H1 (cell line): ENCODE measurements around the gene AMBP. TPM values are rescaled to one million over a fixed set of nuclear protein-coding genes. Genes with fewer than 3 reads are reported as not detected.

Experiments
- CTCF ChIA-PET: fragments of 300-600 bp; sonication (Branson Sonifier 250); formaldehyde crosslinking; loops from one replicate; lab custom pipeline; 2021; ENCODE audit not compliant: partially characterized antibody; lab: Charles Lee
- POLR2A ChIA-PET: fragments of 300-600 bp; sonication (Branson Sonifier 250); formaldehyde crosslinking; loops from one replicate; lab custom pipeline; 2021; ENCODE audit warnings: inconsistent platforms; ENCODE audit not compliant: partially characterized antibody; lab: Charles Lee
- DNase-seq, 2 experiments: peaks; one replicate each; pipeline versions ENCODE4 v3.0.0 to v3.0.0-alpha.2; 2010 to 2022; ENCODE audit warnings: low spot score in 2 of 2, low read depth in 1 of 2, mixed read lengths in 1 of 2
- FAIRE-seq: peaks from 2 replicates; lab custom pipeline; 2011; peaks lifted over from hg19 to GRCh38; lab: Jason Lieb, UNC
- H2AFZ ChIP-seq: 2 replicates; pipeline ENCODE4 v1.8.1; 2012; ENCODE audit warnings: low read length, inconsistent platforms
- H2AK5ac ChIP-seq: 2 replicates; pipeline ENCODE4 v1.6.1; 2013; ENCODE audit warnings: low read depth, low read length
- H2BK120ac ChIP-seq: replicated peaks from 2 replicates; pipeline ENCODE3; 2013; ENCODE audit warnings: low read depth, low read length, inconsistent platforms
- H2BK12ac ChIP-seq: 2 replicates; pipeline ENCODE4 v1.6.1; 2013; ENCODE audit warnings: low read depth, low read length
- H2BK15ac ChIP-seq: 2 replicates; pipeline ENCODE4 v1.6.1; 2013; ENCODE audit warnings: low read length
- H2BK20ac ChIP-seq: 2 replicates; pipeline ENCODE4 v1.6.1; 2013; ENCODE audit warnings: low read length
- H2BK5ac ChIP-seq: 2 replicates; pipeline ENCODE4 v1.6.1; 2013; ENCODE audit warnings: low read depth, low read length
- H3K14ac ChIP-seq: 2 replicates; pipeline ENCODE4 v1.6.1; 2013; ENCODE audit warnings: inconsistent platforms; ENCODE audit not compliant: insufficient read length
- H3K18ac ChIP-seq: 2 replicates; pipeline ENCODE4 v1.6.1; 2013; ENCODE audit warnings: low read length; ENCODE audit errors: extremely low read depth
- H3K23ac ChIP-seq: 2 replicates; pipeline ENCODE4 v1.6.1; 2013; ENCODE audit warnings: inconsistent platforms; ENCODE audit not compliant: insufficient read length
- H3K23me2 ChIP-seq: 2 replicates; pipeline ENCODE4 v1.6.1; 2013; ENCODE audit warnings: low read depth, low read length
- H3K27ac ChIP-seq: 2 replicates; pipeline ENCODE4 v1.6.1; 2011; ENCODE audit warnings: low read depth, low read length, inconsistent platforms
- H3K27me3 ChIP-seq, 4 experiments: replicated peaks in 1 of 4; 1 replicate in 1 of 4; 2 replicates in 3 of 4; pipeline versions ENCODE4 v1.6.1 to v1.8.1; 2011 to 2013; ENCODE audit warnings: low read length in 3 of 4, mild to moderate bottlenecking in 3 of 4, inconsistent platforms in 2 of 4, mixed read lengths in 2 of 4, moderate library complexity in 1 of 4; ENCODE audit not compliant: control insufficient read depth in 3 of 4, insufficient read depth in 3 of 4; ENCODE audit errors: extremely low read depth in 1 of 4
- H3K36me3 ChIP-seq, 4 experiments: 2 replicates each; pipeline versions ENCODE4 v1.6.1 to v1.8.1; 2011 to 2013; ENCODE audit warnings: mild to moderate bottlenecking in 4 of 4, low read length in 3 of 4, moderate library complexity in 2 of 4, control low read depth in 1 of 4, inconsistent platforms in 1 of 4; ENCODE audit not compliant: insufficient read depth in 4 of 4, control insufficient read depth in 2 of 4
- H3K4ac ChIP-seq: replicated peaks from 2 replicates; pipeline ENCODE3; 2013; ENCODE audit warnings: low read length, low read depth, mixed read lengths, inconsistent platforms; ENCODE audit not compliant: insufficient read length
- H3K4me1 ChIP-seq, 4 experiments: replicated peaks in 1 of 4; 1 replicate in 1 of 4; 2 replicates in 3 of 4; pipeline versions ENCODE4 v1.6.1 to v1.8.1; 2011 to 2013; ENCODE audit warnings: low read length in 3 of 4, inconsistent platforms in 2 of 4, mixed read lengths in 1 of 4; ENCODE audit not compliant: insufficient read depth in 4 of 4, control insufficient read depth in 3 of 4
- H3K4me2 ChIP-seq, 2 experiments: 2 replicates each; pipeline versions ENCODE4 v1.6.1 to v1.8.1; 2011 to 2013; ENCODE audit warnings: low read depth in 2 of 2, low read length in 2 of 2, control low read depth in 1 of 2, inconsistent platforms in 1 of 2, mild to moderate bottlenecking in 1 of 2; ENCODE audit not compliant: insufficient read depth in 1 of 2
- H3K4me3 ChIP-seq, 4 experiments: fragments of 200-600, 300-600 bp in 1 of 4; sonication (generic), shearing (Covaris generic), sonication (Bioruptor Twin) in 1 of 4; 2 replicates each; pipeline versions ENCODE4 v1.5.1 to v1.8.1; 2011 to 2016; ENCODE audit warnings: low read length in 4 of 4, low read depth in 3 of 4, control low read depth in 2 of 4, inconsistent platforms in 2 of 4, mild to moderate bottlenecking in 2 of 4, mixed read lengths in 1 of 4, moderate library complexity in 1 of 4; ENCODE audit not compliant: insufficient read depth in 2 of 4; ENCODE audit errors: extremely low read depth in 1 of 4
- H3K56ac ChIP-seq: replicated peaks from 2 replicates; pipeline ENCODE3; 2013; ENCODE audit warnings: low read depth, mild to moderate bottlenecking, mixed read lengths, low read length, inconsistent platforms; ENCODE audit not compliant: insufficient read length
- H3K79me1 ChIP-seq: 2 replicates; pipeline ENCODE4 v1.6.1; 2013; ENCODE audit warnings: low read depth, low read length, control low read depth
- H3K79me2 ChIP-seq, 2 experiments: 2 replicates each; pipeline versions ENCODE4 v1.6.1 to v1.8.1; 2012 to 2013; ENCODE audit warnings: low read length in 2 of 2, mild to moderate bottlenecking in 2 of 2, inconsistent platforms in 1 of 2; ENCODE audit not compliant: insufficient read depth in 2 of 2, control insufficient read depth in 1 of 2
- H3K9ac ChIP-seq, 4 experiments: replicated peaks in 1 of 4; 1 replicate in 1 of 4; 2 replicates in 3 of 4; pipeline versions ENCODE4 v1.6.1 to v1.8.1; 2011 to 2013; ENCODE audit warnings: low read depth in 3 of 4, low read length in 3 of 4, control low read depth in 2 of 4, mild to moderate bottlenecking in 2 of 4, moderate library complexity in 2 of 4, inconsistent platforms in 1 of 4; ENCODE audit errors: extremely low read depth in 1 of 4
- H3K9me3 ChIP-seq, 2 experiments: 2 replicates each; pipeline versions ENCODE4 v1.6.1 to v1.8.1; 2012 to 2013; ENCODE audit warnings: mild to moderate bottlenecking in 2 of 2, moderate library complexity in 2 of 2, control low read depth in 1 of 2, inconsistent platforms in 1 of 2, low read depth in 1 of 2, low read length in 1 of 2, mixed read lengths in 1 of 2; ENCODE audit not compliant: insufficient read depth in 2 of 2
- H4K20me1 ChIP-seq, 2 experiments: replicated peaks in 1 of 2; 2 replicates each; pipeline versions ENCODE3 to v1.8.1; 2011 to 2013; ENCODE audit warnings: inconsistent platforms in 2 of 2, low read length in 2 of 2, mild to moderate bottlenecking in 1 of 2; ENCODE audit not compliant: insufficient read depth in 2 of 2, control insufficient read depth in 1 of 2
- H4K5ac ChIP-seq: 2 replicates; pipeline ENCODE4 v1.6.1; 2013; ENCODE audit warnings: low read length, low read depth, mixed read lengths, inconsistent platforms; ENCODE audit not compliant: insufficient read length
- H4K8ac ChIP-seq: 2 replicates; pipeline ENCODE4 v1.8.0; 2013; ENCODE audit warnings: mild to moderate bottlenecking, moderate library complexity, low read length, inconsistent platforms; ENCODE audit not compliant: insufficient read depth; ENCODE audit errors: extremely low read depth
- H4K91ac ChIP-seq: replicated peaks from 2 replicates; pipeline ENCODE3; 2013; ENCODE audit warnings: low read length, mixed read lengths, inconsistent platforms; ENCODE audit not compliant: insufficient read length
- ASH2L ChIP-seq: fragments of 200-600, 300-600 bp; sonication (generic); IDR thresholded peaks from one replicate; pipeline ENCODE4 v1.7.1; 2017; ENCODE audit warnings: low read length
- BACH1 ChIP-seq: IDR thresholded peaks from 2 replicates; pipeline ENCODE4 v1.6.1; 2012; ENCODE audit warnings: low read length, improper control_type of control experiment
- CBX5 ChIP-seq: fragments of 300-800, 300-1000 bp; sonication (generic); IDR thresholded peaks from 2 replicates; pipeline ENCODE4 v1.7.1; 2016; ENCODE audit warnings: antibody characterized with exemption, low read length, low read depth
- CEBPB ChIP-seq: IDR thresholded peaks from 2 replicates; pipeline ENCODE4 v1.6.1; 2012; ENCODE audit warnings: low read depth, low read length
- GTF2F1 ChIP-seq: IDR thresholded peaks from 2 replicates; pipeline ENCODE4 v1.6.1; 2012; ENCODE audit warnings: low read depth, low read length, improper control_type of control experiment, borderline replicate concordance
- PHF8 ChIP-seq: fragments of 200-600 bp; sonication (generic); conservative IDR thresholded peaks from 2 replicates; pipeline ENCODE4 v1.7.1; 2012; ENCODE audit warnings: low read depth, mild to moderate bottlenecking, inconsistent platforms, low read length, moderate library complexity
- POLR2AphosphoS5 ChIP-seq: IDR thresholded peaks from 2 replicates; pipeline ENCODE4 v1.6.1; 2011; ENCODE audit warnings: low read depth, low read length
- SUZ12 ChIP-seq: fragments of 200-600 bp; sonication (generic); IDR thresholded peaks from 2 replicates; pipeline ENCODE4 v1.6.1; 2012; ENCODE audit warnings: mild to moderate bottlenecking, inconsistent platforms, low read length, moderate library complexity, mixed read lengths
- TAF7 ChIP-seq: optimal IDR thresholded peaks from 2 replicates; pipeline ENCODE3; 2011; ENCODE audit warnings: low read depth, mild to moderate bottlenecking, inconsistent platforms, low read length, moderate library complexity, borderline replicate concordance
- TEAD4 ChIP-seq: IDR thresholded peaks from 2 replicates; pipeline ENCODE4 v1.6.1; 2012; ENCODE audit warnings: low read depth, low read length, inconsistent platforms, mixed read lengths
- YY1 ChIP-seq: IDR thresholded peaks from 2 replicates; pipeline ENCODE4 v1.6.1; 2011; ENCODE audit warnings: low read depth, mild to moderate bottlenecking, low read length
- WGBS, 2 experiments: shearing (Covaris generic) in 1 of 2; methylation state at CpG; one replicate each; pipeline versions ENCODE4 v1.1.6 to v1.1.7; 2013 to 2015; ENCODE audit warnings: low lambda C conversion rate in 2 of 2, mixed read lengths in 2 of 2, inconsistent platforms in 1 of 2, low coverage in 1 of 2, missing lambda C conversion rate in 1 of 2; ENCODE audit not compliant: insufficient replicate concordance in 2 of 2, insufficient coverage in 1 of 2, insufficient read length in 1 of 2; ENCODE audit errors: extremely low coverage in 1 of 2, missing lambda C conversion rate in 1 of 2; 5-methylcytosine and 5-hydroxymethylcytosine counted together
- polyA plus RNA-seq, 7 experiments: library from polyadenylated mRNA; depleted of rRNA in 3 of 7; stranded (reverse) in 5 of 7; unstranded in 2 of 7; fragments of >200 nt in 5 of 7; fragments of 200-250 nt in 2 of 7; gene quantifications; 1 replicate in 5 of 7; 2 replicates in 1 of 7; 4 replicates in 1 of 7; pipeline versions ENCODE4 v1.2.1 to v1.2.3, GENCODE V29; 2011 to 2013; ENCODE audit warnings: missing spikeins in 2 of 7, mixed read lengths in 2 of 7
- total RNA-seq: library from RNA; stranded (reverse); fragmentation: NEBNext Ultra II Directional; extraction: Animal tissue kit (Norgen Biotek cat#: 25700); gene quantifications from 2 replicates; pipeline ENCODE4 v1.2.1, GENCODE V29; 2021
- TF ChIP-seq, protein P1 (sequence below): IDR thresholded peaks from 2 replicates; pipeline ENCODE4 v1.6.1; 2012; ENCODE audit warnings: low read length, inconsistent platforms

AMBP gene
- total and polyA plus RNA-seq, 2 of the 8 experiments (the other 6 are each of a cell fraction or from before 2014, with no cell fraction given): 3.0 to 4.0 TPM

GRCh38 chr9:114053246-114054005, 24.7 kb downstream of the AMBP start:
- no peak overlapping the region for H3K23ac ChIP-seq
- TF ChIP-seq, protein P1, sequence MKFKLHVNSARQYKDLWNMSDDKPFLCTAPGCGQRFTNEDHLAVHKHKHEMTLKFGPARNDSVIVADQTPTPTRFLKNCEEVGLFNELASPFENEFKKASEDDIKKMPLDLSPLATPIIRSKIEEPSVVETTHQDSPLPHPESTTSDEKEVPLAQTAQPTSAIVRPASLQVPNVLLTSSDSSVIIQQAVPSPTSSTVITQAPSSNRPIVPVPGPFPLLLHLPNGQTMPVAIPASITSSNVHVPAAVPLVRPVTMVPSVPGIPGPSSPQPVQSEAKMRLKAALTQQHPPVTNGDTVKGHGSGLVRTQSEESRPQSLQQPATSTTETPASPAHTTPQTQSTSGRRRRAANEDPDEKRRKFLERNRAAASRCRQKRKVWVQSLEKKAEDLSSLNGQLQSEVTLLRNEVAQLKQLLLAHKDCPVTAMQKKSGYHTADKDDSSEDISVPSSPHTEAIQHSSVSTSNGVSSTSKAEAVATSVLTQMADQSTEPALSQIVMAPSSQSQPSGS: no peak
- no peak for TF ChIP-seq ASH2L
- no peak for TF ChIP-seq BACH1
- no peak for TF ChIP-seq POLR2AphosphoS5
- no peak for TF ChIP-seq SUZ12
- no peak for TF ChIP-seq TAF7
- no peak for TF ChIP-seq GTF2F1
- TF ChIP-seq CBX5: no peak
- no peak for TF ChIP-seq PHF8
- TF ChIP-seq CEBPB: no peak
- no peak for TF ChIP-seq YY1
- no peak for TF ChIP-seq TEAD4

More at GRCh38 chr9:114053246-114054005, 24.7 kb downstream of the AMBP start:
- Histone ChIP-seq H3K4ac (no peak overlapping the region), H3K4me2 (no peak overlapping the region), H4K91ac (no peak overlapping the region), H2AFZ (no peak overlapping the region), H4K5ac (no peak overlapping the region), H2BK20ac (no peak overlapping the region), H2BK15ac (no peak overlapping the region), H2BK120ac (no peak overlapping the region), H3K56ac (no peak overlapping the region), H2BK5ac (no peak overlapping the region; the same call in 1 of the 2 replicates), H3K27me3 (no peaks in the 10 kb centered on the region), H3K23me2 (no peaks in the 10 kb centered on the region), H4K8ac (no peak overlapping the region), H3K79me1 (no peaks in the 10 kb centered on the region), H3K9me3 (no peaks in the 10 kb centered on the region), H3K36me3 (peaks cover 4 to 28% (median 12%) of the 10 kb centered on the region in 4 experiments; a peak in 6 of 8 replicates), H4K20me1 (peaks cover 0 to 3% of the 10 kb centered on the region in 2 experiments), H3K27ac (no peak overlapping the region), H3K14ac (no peak overlapping the region), H3K79me2 (no peaks in the 10 kb centered on the region), H3K9ac (no peak overlapping the region), H3K4me1 (no peaks in the 10 kb centered on the region), H2BK12ac (no peak overlapping the region), H3K18ac (no peak overlapping the region), H3K4me3 (no peak overlapping the region), H2AK5ac (no peak overlapping the region)
- DNase-seq: peak in 1 of 2 experiments; percentile 17
- FAIRE-seq: no peak
- WGBS, 2 experiments: 91% methylated on average over 8 of the region's 8 CpGs; no CpG with 5 or more reads in 1 of the 2 experiments
- ChIA-PET CTCF (no interaction called here), POLR2A (no interaction called here)
